CD4-positive, CD25-positive, alpha-beta regulatory T cell (primary cell): ENCODE measurements around the gene PER2. TPM values are rescaled to one million over a fixed set of nuclear protein-coding genes. Genes with fewer than 3 reads are reported as not detected.

Experiments
- ATAC-seq, 2 donors: fragments of 150-1000 bp; cut with Tn5 transposase; one replicate each; pipeline ENCODE4 v1.10.0; 2021; ENCODE audit warnings: low read depth in 2 of 2, moderate number of reproducible peaks in 2 of 2, moderate library complexity in 1 of 2
- DNase-seq, 3 donors: peaks; one replicate each; pipeline versions ENCODE4 v3.0.0 to v3.0.0-alpha.2; 2012 to 2022; ENCODE audit warnings: mixed read lengths in 1 of 3
- H3K27ac ChIP-seq: one replicate; pipeline ENCODE4 v1.7.0; 2013; ENCODE audit warnings: mild to moderate bottlenecking, low read length; ENCODE audit not compliant: insufficient read depth, poor library complexity, severe bottlenecking
- H3K27me3 ChIP-seq: one replicate; pipeline ENCODE4 v1.7.0; 2013; ENCODE audit warnings: low read length; ENCODE audit not compliant: control insufficient read depth, insufficient read depth
- H3K36me3 ChIP-seq: one replicate; pipeline ENCODE4 v1.7.0; 2013; ENCODE audit warnings: mild to moderate bottlenecking, low read length, moderate library complexity; ENCODE audit not compliant: control insufficient read depth, insufficient read depth
- H3K4me1 ChIP-seq: 2 replicates; pipeline ENCODE4 v1.7.0; 2013; ENCODE audit warnings: mild to moderate bottlenecking, low read length; ENCODE audit not compliant: insufficient read depth, control insufficient read depth, poor library complexity, severe bottlenecking
- H3K4me3 ChIP-seq: one replicate; pipeline ENCODE4 v1.7.0; 2013; ENCODE audit warnings: low read depth, mild to moderate bottlenecking, low read length, moderate library complexity
- H3K9me3 ChIP-seq, 2 experiments: 1 replicate in 1 of 2; 2 replicates in 1 of 2; pipeline ENCODE4 v1.7.0; 2013; ENCODE audit warnings: low read length in 2 of 2, mild to moderate bottlenecking in 1 of 2, moderate library complexity in 1 of 2; ENCODE audit not compliant: control insufficient read depth in 2 of 2
- H3K27ac Mint-ChIP-seq, 3 donors: one replicate each; pipeline ENCODE4 v1.8.0; 2020 to 2022; ENCODE audit warnings: mild to moderate bottlenecking in 3 of 3, mixed read lengths in 3 of 3, moderate library complexity in 2 of 3
- H3K27me3 Mint-ChIP-seq: one replicate; pipeline ENCODE4 v1.8.0; 2022; ENCODE audit warnings: mild to moderate bottlenecking, mixed read lengths
- H3K36me3 Mint-ChIP-seq: one replicate; pipeline ENCODE4 v1.8.0; 2020; ENCODE audit warnings: mixed read lengths
- H3K4me1 Mint-ChIP-seq, 4 donors: one replicate each; pipeline ENCODE4 v1.8.0; 2020 to 2022; ENCODE audit warnings: mixed read lengths in 4 of 4, mild to moderate bottlenecking in 1 of 4
- H3K4me3 Mint-ChIP-seq, 4 donors: one replicate each; pipeline ENCODE4 v1.8.0; 2020 to 2022; ENCODE audit warnings: mild to moderate bottlenecking in 4 of 4, mixed read lengths in 4 of 4, moderate library complexity in 3 of 4
- H3K9me3 Mint-ChIP-seq, 7 donors: one replicate each; pipeline ENCODE4 v1.8.0; 2020 to 2022; ENCODE audit warnings: mixed read lengths in 7 of 7, mild to moderate bottlenecking in 3 of 7, moderate library complexity in 2 of 7
- polyA plus RNA-seq, 4 donors: library from polyadenylated mRNA; unstranded; fragments of 300-500 nt; fragmentation: Illumina TruSeq; gene quantifications; one replicate each; pipeline ENCODE4 v1.2.3, GENCODE V29; 2021
- total RNA-seq: library from RNA; stranded (reverse); gene quantifications from one replicate; pipeline ENCODE4 v1.2.3, GENCODE V29; 2022

PER2 gene
- total and polyA plus RNA-seq, 5 donors from 2014 or later = 1.8 to 29.7 (median 4.1) TPM

DNA sequence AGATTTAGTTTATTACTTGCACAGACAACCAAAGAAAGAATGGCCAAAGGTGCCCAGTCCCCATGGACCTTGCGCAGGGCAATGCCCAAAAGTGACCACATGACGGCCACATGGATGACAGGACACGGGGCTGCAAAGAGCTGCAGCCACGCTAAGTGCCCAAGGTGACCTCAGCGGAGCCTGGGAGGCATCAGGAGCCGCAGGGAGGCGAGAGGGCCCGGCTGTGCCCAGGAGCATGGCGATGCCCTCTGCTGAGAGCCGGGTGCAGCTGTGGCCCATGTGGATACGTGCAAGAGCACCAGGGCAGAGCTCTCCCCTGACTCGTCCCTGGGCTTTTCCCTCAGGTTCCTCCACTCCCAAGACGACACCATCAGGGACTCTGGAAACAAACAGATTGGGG is 63.3 kb downstream of the PER2 start:
- H3K4me1 ChIP-seq = no peaks in the 10 kb centered on the region
- H3K27me3 Mint-ChIP-seq = peaks cover 11% of the 10 kb centered on the region
- H3K4me3 ChIP-seq = no peak overlapping the region
- H3K36me3 ChIP-seq = no peaks in the 10 kb centered on the region
- no peak overlapping the region for H3K27ac Mint-ChIP-seq
- H3K4me3 Mint-ChIP-seq = no peak overlapping the region
- peaks cover 0 to 3% (median 0%) of the 10 kb centered on the region in 7 donors for H3K9me3 Mint-ChIP-seq
- ATAC-seq = no peak
- H3K9me3 ChIP-seq = no peaks in the 10 kb centered on the region
- no peak for DNase-seq
- peaks cover 3% of the 10 kb centered on the region for H3K36me3 Mint-ChIP-seq
- no peaks in the 10 kb centered on the region for H3K27me3 ChIP-seq
- H3K4me1 Mint-ChIP-seq = peaks cover 0 to 4% (median 0%) of the 10 kb centered on the region in 4 donors
- H3K27ac ChIP-seq = no peak overlapping the region

DNA sequence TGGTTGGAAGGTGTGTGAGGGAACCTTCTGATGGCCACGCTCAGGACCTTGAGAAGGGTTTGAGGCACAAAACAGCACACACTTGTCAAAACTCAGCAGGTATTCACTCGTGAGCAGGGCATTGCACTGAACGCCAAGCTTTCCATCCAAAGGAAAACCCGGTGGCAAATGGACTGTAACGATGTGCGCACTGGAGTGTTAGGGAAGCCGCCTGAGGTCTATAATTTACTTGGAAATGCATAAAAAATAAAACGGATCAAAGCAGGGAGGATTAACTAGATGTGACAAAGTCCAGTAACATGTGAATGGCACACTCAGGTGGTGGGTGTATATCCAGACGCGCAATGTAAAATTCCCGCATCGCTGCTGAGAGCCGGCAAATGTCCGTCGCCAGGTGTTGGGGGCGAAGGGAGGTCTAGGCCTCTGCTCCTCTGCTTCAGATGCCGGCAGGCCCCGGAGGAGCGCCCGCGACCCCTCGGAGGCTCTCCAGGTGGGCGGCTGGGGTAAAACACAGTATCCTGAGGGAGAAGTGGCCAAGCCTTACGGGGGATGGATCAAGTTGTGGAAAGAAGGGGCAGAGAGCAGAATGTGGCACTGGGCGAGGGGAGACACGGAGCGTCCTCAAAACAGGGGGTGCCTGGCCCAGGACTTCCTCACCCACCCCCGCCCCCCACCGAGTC is 63.9 kb downstream of the PER2 start:
- peaks cover 0 to 3% (median 0%) of the 10 kb centered on the region in 7 donors for H3K9me3 Mint-ChIP-seq
- H3K4me3 ChIP-seq = no peak overlapping the region

DNA sequence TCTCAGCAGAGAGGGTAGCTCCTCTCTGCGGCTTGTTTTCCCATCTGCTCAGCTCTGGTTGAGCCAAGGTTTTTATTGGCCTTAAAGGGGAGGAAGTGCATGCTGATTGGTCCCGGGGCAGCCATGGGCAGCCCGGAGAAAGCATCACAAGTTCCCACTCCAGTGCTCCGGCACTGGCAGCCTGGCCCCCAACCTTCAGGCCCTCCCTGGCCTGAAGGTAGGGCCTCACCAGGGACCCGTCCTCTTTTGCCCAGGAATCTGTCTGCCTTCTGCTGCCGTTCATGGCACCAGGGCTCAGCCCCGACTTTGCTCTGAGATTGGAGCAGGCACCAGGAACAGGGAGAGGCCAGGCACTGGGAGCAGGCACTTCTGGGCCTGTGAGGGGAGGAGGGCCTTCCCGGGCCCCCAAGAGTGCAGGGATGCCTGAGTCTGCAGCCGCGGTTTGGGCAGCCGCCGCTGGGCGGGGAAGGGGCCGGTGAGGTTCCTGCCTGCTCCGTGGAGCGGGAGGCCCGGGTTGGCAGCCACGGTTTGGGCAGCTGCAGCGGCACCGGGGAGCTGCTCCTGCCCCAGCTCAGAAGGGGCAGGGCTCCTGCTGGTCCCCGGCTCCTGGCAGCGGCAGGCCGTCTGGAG is 67.4 kb downstream of the PER2 start:
- no peak overlapping the region for H3K27ac ChIP-seq
- Mint-ChIP-seq H3K27me3 (peaks cover 15% of the 10 kb centered on the region), H3K4me3 (no peak overlapping the region), H3K9me3 (peaks cover 0 to 2% (median 0%) of the 10 kb centered on the region in 7 donors), H3K4me1 (no peaks in the 10 kb centered on the region), H3K27ac (no peak overlapping the region), H3K36me3 (peaks cover 3% of the 10 kb centered on the region)
- no peaks in the 10 kb centered on the region for H3K9me3 ChIP-seq
- ATAC-seq (peak; percentile 40 to 74), DNase-seq (peak in 1 of 3 donors; percentile 36)
- no peak overlapping the region for H3K4me3 ChIP-seq
- no peaks in the 10 kb centered on the region for H3K4me1 ChIP-seq
- peaks cover 5% of the 10 kb centered on the region for H3K27me3 ChIP-seq
- no peaks in the 10 kb centered on the region for H3K36me3 ChIP-seq

More for the DNA sequence above, 63.9 kb downstream of the PER2 start:
- Mint-ChIP-seq H3K36me3 (peaks cover 3% of the 10 kb centered on the region), H3K27ac (no peak overlapping the region), H3K4me3 (no peak overlapping the region), H3K27me3 (peaks cover 9% of the 10 kb centered on the region), H3K4me1 (peaks cover 0 to 4% (median 0%) of the 10 kb centered on the region in 4 donors)
- Histone ChIP-seq H3K27ac (no peak overlapping the region), H3K36me3 (no peaks in the 10 kb centered on the region), H3K9me3 (no peaks in the 10 kb centered on the region), H3K4me1 (no peaks in the 10 kb centered on the region), H3K27me3 (no peaks in the 10 kb centered on the region)
- ATAC-seq = no peak
- DNase-seq = no peak

DNA sequence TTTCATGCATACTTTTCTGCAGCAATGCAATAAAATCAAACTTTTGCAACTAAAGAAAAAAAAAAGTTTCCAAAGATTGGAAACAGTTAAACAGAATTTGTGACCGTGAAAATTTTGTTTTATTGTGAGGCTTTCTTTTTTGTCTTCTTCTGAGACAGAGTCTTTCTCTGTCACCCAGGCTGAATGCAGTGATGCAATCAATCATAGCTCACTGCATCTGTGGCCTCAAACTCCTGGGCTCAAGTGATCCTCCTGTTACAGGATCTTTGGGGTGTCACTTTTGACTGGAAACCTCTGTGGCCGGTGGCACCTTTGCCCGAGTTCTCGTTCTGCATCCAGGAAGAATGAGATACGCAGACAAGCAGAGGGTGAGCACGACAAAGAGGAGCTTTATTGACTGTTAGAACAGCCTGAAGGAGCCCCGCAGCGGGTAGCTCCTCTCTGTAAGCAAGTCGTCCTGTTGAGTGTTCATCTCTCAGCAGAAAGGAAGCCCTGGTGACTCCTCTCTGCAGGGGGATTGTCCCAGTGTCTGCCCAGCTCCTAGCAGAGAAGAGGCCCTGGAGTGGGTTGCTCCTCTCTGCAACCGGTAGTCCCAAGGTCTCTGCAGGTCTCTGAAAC is 68.0 kb downstream of the PER2 start:
- H3K4me3 ChIP-seq = no peak overlapping the region
- H3K4me3 Mint-ChIP-seq = no peak overlapping the region
- no peak overlapping the region for H3K27ac Mint-ChIP-seq
- no peaks in the 10 kb centered on the region for H3K4me1 Mint-ChIP-seq
- DNase-seq = no peak
- peaks cover 0 to 2% (median 0%) of the 10 kb centered on the region in 7 donors for H3K9me3 Mint-ChIP-seq
- H3K4me1 ChIP-seq = no peaks in the 10 kb centered on the region
- peaks cover 15% of the 10 kb centered on the region for H3K27me3 Mint-ChIP-seq
- H3K27me3 ChIP-seq = peaks cover 6% of the 10 kb centered on the region
- ATAC-seq = peak in 1 of 2 donors; percentile 22
- H3K36me3 ChIP-seq = no peaks in the 10 kb centered on the region
- H3K27ac ChIP-seq = no peak overlapping the region
- H3K36me3 Mint-ChIP-seq = no peaks in the 10 kb centered on the region
- no peaks in the 10 kb centered on the region for H3K9me3 ChIP-seq

- Mint-ChIP-seq H3K4me3 (no peak overlapping the region), H3K27ac (no peak overlapping the region), H3K36me3 (no peaks in the 10 kb centered on the region), H3K27me3 (peaks cover 34% of the 10 kb centered on the region), H3K9me3 (peaks cover 0 to 6% (median 0%) of the 10 kb centered on the region in 7 donors), H3K4me1 (no peaks in the 10 kb centered on the region)
- Histone ChIP-seq H3K4me1 (no peaks in the 10 kb centered on the region), H3K27me3 (peaks cover 18% of the 10 kb centered on the region), H3K27ac (no peak overlapping the region), H3K9me3 (no peaks in the 10 kb centered on the region), H3K36me3 (no peaks in the 10 kb centered on the region), H3K4me3 (no peak overlapping the region)
- no peak for DNase-seq
- ATAC-seq = no peak
Observed at GRCh38 chr2:238216651-238217184, 71.7 kb downstream of the PER2 start.

GRCh38 chr2:238207006-238207405 is 81.4 kb downstream of the PER2 start:
- Histone ChIP-seq H3K27ac (no peak overlapping the region), H3K36me3 (no peaks in the 10 kb centered on the region), H3K27me3 (peaks cover 2% of the 10 kb centered on the region), H3K4me1 (peaks cover 15% of the 10 kb centered on the region), H3K9me3 (no peaks in the 10 kb centered on the region), H3K4me3 (no peak overlapping the region)
- peaks cover 6 to 16% (median 10%) of the 10 kb centered on the region in 4 donors for H3K4me1 Mint-ChIP-seq
- no peaks in the 10 kb centered on the region for H3K36me3 Mint-ChIP-seq
- ATAC-seq (no peak), DNase-seq (no peak)
- peaks cover 0 to 4% (median 0%) of the 10 kb centered on the region in 7 donors for H3K9me3 Mint-ChIP-seq
- H3K27ac Mint-ChIP-seq = no peak overlapping the region
- H3K4me3 Mint-ChIP-seq = no peak overlapping the region
- H3K27me3 Mint-ChIP-seq = no peaks in the 10 kb centered on the region

DNA sequence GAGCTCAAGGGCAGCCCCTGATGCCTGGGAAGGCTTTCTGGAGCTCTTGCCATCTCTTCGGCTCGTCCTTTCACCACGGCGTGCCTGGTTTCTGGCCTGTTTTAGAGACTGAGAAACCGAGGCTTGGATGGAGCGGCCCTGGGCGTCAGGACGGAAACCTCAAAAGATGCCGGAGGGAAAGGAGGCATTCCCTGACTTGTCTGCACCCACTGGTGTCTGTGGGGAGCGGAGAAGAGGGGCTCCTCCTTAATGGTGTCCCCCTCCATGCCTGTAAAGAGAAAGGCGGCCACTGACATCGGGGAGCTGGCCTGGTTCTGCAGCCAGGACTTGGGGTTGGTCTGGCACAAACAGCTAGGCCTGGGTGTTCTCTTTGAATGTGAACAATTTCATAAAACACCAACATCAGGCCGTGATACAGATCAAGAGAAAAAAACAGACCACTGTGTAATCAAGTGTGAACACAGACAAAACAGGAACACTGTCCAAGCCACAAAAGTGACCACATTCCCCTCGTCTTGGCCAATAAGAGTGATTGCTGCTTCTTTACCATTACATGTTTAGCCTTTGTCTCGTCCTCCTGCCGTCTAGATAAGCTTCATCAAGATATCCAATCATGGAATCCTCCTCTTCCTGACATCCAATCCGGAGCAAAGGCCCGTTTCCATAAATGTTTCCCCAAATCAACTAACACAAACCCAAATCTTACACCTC is 84.3 kb downstream of the PER2 start:
- ATAC-seq = no peak
- no peaks in the 10 kb centered on the region for H3K27me3 ChIP-seq
- H3K27ac ChIP-seq = peak overlapping the region; percentile 77
- Mint-ChIP-seq H3K27ac (peak overlapping the region; percentile 52 to 87 (median 80)), H3K9me3 (peaks cover 0 to 3% (median 0%) of the 10 kb centered on the region in 7 donors), H3K4me1 (peaks cover 25 to 45% (median 32%) of the 10 kb centered on the region in 4 donors), H3K36me3 (peaks cover 5% of the 10 kb centered on the region), H3K27me3 (no peaks in the 10 kb centered on the region), H3K4me3 (peak overlapping the region; percentile 84 to 87 (median 85))
- H3K4me1 ChIP-seq = peaks cover 41% of the 10 kb centered on the region
- H3K36me3 ChIP-seq = no peaks in the 10 kb centered on the region
- DNase-seq = peak in 1 of 3 donors; percentile 3
- H3K4me3 ChIP-seq = peak overlapping the region; percentile 65
- no peaks in the 10 kb centered on the region for H3K9me3 ChIP-seq
